Smooth muscle cell (in vitro differentiated cells): Measurements from ENCODE around the gene ZNF296. TPM values are rescaled to one million over a fixed set of nuclear protein-coding genes. Genes with fewer than 3 reads are reported as not detected.
A peak's percentile ranks its signal among the peaks of the same experiment; 100 is the strongest.

Experiments
- DNase-seq: peaks from one replicate; lab custom pipeline; 2025; ENCODE audit not compliant: unreplicated experiment; lab: John Stamatoyannopoulos, UW
- H2AFZ ChIP-seq: fragments of 200-600 bp; sonication (generic); 2 replicates; pipeline ENCODE4 v1.6.0; 2016; ENCODE audit warnings: antibody characterized with exemption, low read depth, mild to moderate bottlenecking
- H3F3A ChIP-seq: fragments of 200-600 bp; sonication (generic); 2 replicates; pipeline ENCODE4 v1.6.0; 2017; ENCODE audit warnings: antibody characterized with exemption, low read depth
- H3K27ac ChIP-seq: fragments of 200-600 bp; sonication (generic); 2 replicates; pipeline ENCODE4 v1.5.1; 2016; ENCODE audit warnings: low read depth, mild to moderate bottlenecking
- H3K27me3 ChIP-seq: fragments of 200-600 bp; sonication (generic); 2 replicates; pipeline ENCODE4 v1.6.1; 2016; ENCODE audit warnings: low read depth, mild to moderate bottlenecking
- H3K36me3 ChIP-seq: fragments of 200-600 bp; sonication (generic); 2 replicates; pipeline ENCODE4 v1.5.1; 2016; ENCODE audit warnings: low read depth
- H3K4me1 ChIP-seq: fragments of 200-600 bp; sonication (generic); 2 replicates; pipeline ENCODE4 v1.5.1; 2016; ENCODE audit warnings: low read depth
- H3K4me2 ChIP-seq: fragments of 200-600 bp; sonication (generic); 2 replicates; pipeline ENCODE4 v1.6.0; 2016; ENCODE audit warnings: mild to moderate bottlenecking
- H3K4me3 ChIP-seq: fragments of 200-600 bp; sonication (generic); 2 replicates; pipeline ENCODE4 v1.5.1; 2016; ENCODE audit warnings: mild to moderate bottlenecking
- H3K79me2 ChIP-seq: fragments of 200-600 bp; sonication (generic); 2 replicates; pipeline ENCODE4 v1.6.0; 2016; ENCODE audit warnings: low read depth, mild to moderate bottlenecking
- H3K9ac ChIP-seq: fragments of 200-600 bp; sonication (generic); 2 replicates; pipeline ENCODE4 v1.6.0; 2016; ENCODE audit warnings: low read depth
- H3K9me3 ChIP-seq: fragments of 200-600 bp; sonication (generic); replicated peaks from 2 replicates; pipeline ENCODE4 v1.5.1; 2016; ENCODE audit warnings: low read depth
- H4K20me1 ChIP-seq: fragments of 200-600 bp; sonication (generic); 2 replicates; pipeline ENCODE4 v1.6.0; 2016; ENCODE audit warnings: low read depth
- WGBS: methylation state at CpG from one replicate; pipeline ENCODE4 v1.1.7; 2016; ENCODE audit warnings: low lambda C conversion rate; 5-methylcytosine and 5-hydroxymethylcytosine counted together
- polyA plus RNA-seq: library from polyadenylated mRNA; unstranded; fragments of >200 nt; fragmentation: Nextera tagmentation; extraction: Ambion mirVana; gene quantifications from 2 replicates; pipeline ENCODE4 v1.2.1, GENCODE V29; 2016
- total RNA-seq: library from RNA; depleted of rRNA; stranded (reverse); fragments of >200 nt; gene quantifications from 2 replicates; pipeline ENCODE4 v1.2.3, GENCODE V29; 2014
- TF ChIP-seq, protein P1 (sequence below): fragments of 200-600 bp; sonication (generic); IDR thresholded peaks from 2 replicates; pipeline ENCODE4 v1.5.1; 2017; ENCODE audit warnings: borderline replicate concordance, mild to moderate bottlenecking, antibody characterized with exemption; ENCODE audit not compliant: insufficient read depth, poor library complexity, severe bottlenecking

The ZNF296 gene
- total and polyA plus RNA-seq, 2 experiments from 2014 or later = 0.21 to 1.1 TPM

DNA sequence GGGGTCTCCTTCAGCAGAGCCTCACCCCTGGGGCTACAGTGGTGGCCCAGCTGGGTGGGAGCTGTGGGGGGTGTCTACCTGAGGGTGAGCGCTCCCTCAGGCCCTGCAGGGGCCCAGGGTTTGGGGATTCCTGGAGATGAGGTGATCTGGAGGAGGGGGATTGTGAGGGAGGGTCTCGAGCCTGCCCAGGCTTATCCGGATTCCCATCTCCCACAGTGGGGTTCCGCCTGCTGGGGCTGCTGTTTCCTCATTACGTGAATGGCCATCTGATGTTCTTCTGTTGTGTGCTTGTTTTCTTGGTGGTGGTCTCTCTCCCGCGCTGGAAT, 21.1 kb upstream of the ZNF296 start:
- Histone ChIP-seq H3K4me1 (peaks cover 33% of the 10 kb centered on the region), H3K4me2 (no peak overlapping the region), H3K79me2 (peaks cover 91% of the 10 kb centered on the region), H3K27me3 (no peaks in the 10 kb centered on the region), H3K9ac (no peak overlapping the region), H3K4me3 (no peak overlapping the region), H3K27ac (peak overlapping the region; percentile 83), H4K20me1 (peaks cover 87% of the 10 kb centered on the region), H2AFZ (no peak overlapping the region), H3K36me3 (no peaks in the 10 kb centered on the region), H3K9me3 (no peaks in the 10 kb centered on the region), H3F3A (no peaks in the 10 kb centered on the region)
- TF ChIP-seq, protein P1, sequence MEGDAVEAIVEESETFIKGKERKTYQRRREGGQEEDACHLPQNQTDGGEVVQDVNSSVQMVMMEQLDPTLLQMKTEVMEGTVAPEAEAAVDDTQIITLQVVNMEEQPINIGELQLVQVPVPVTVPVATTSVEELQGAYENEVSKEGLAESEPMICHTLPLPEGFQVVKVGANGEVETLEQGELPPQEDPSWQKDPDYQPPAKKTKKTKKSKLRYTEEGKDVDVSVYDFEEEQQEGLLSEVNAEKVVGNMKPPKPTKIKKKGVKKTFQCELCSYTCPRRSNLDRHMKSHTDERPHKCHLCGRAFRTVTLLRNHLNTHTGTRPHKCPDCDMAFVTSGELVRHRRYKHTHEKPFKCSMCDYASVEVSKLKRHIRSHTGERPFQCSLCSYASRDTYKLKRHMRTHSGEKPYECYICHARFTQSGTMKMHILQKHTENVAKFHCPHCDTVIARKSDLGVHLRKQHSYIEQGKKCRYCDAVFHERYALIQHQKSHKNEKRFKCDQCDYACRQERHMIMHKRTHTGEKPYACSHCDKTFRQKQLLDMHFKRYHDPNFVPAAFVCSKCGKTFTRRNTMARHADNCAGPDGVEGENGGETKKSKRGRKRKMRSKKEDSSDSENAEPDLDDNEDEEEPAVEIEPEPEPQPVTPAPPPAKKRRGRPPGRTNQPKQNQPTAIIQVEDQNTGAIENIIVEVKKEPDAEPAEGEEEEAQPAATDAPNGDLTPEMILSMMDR = no peak
- DNase-seq = no peak
- WGBS = 87% methylated on average over 7 of the region's 7 CpGs

DNA sequence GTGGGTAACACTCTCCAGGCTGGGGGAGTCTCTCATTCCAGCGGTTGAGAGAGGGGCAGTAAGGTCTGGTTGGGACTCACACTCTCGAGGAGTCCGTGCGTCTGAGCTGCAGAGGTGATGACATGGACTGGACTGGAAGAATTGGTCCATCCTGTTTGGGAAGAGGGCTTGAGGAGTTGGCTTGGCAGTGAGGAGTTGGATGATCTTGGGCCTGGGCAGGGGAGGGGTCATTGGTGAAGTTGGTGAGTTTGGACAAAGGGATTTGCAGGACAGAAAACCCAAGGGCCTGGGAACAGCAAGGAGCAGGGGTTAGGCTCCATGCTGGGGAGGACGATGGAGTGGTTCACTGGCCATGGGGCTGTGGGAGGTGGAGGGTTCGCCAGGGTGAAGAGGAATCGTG, 20.4 kb upstream of the ZNF296 start:
- Histone ChIP-seq H4K20me1 (peaks cover 80% of the 10 kb centered on the region), H2AFZ (no peak overlapping the region), H3K9ac (no peak overlapping the region), H3K27me3 (no peaks in the 10 kb centered on the region), H3K9me3 (no peaks in the 10 kb centered on the region), H3K4me3 (no peak overlapping the region), H3K4me1 (peaks cover 33% of the 10 kb centered on the region), H3K79me2 (peaks cover 84% of the 10 kb centered on the region), H3K36me3 (no peaks in the 10 kb centered on the region), H3K27ac (no peak overlapping the region), H3K4me2 (no peak overlapping the region), H3F3A (no peaks in the 10 kb centered on the region)
- no peak for DNase-seq
- TF ChIP-seq, protein P1 = no peak
- WGBS = 95% methylated on average over 7 of the region's 7 CpGs

DNA sequence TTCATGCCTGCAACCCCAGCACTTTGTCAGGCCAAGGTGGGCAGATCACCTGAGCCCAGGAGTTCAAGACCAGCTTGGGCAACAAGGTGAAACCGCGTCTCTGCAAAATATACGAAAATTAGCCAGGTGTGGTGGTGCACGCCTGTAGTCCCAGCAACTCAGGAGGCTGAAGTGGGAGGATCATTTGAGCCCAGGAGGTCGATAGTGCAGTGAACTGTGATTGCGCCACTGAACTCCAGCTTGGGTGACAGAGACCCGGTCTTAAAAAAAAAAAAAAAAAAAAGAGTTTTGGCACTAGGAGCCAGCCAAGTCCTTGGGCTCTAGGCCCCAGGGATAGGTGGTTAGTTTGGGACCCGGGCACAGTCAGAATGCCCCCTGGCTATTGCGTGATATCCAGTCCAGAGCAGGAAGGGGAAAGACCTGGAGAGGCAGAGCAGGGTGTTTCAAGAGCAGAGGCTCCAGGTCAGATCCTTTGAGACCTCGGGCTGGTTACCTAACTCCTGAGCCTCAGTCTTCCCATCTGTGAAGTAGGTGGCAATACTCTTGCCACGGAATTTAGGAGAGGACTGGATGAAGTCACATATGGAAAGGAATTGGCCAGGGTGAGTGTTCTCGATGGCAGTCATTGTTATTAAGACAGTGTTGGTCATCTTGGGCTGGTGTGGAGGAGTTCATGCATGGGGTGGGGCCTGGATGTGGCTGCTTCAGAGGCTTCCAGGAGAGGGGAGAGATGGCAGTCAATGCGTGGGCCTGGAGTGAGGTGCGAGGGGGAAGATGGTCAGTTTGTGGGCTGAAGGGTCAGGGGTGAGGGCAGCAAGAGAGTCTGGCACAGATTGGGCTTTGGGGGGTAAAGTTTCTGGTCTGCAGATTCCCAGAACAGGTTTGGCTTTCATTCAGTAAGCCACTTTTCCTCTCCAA, 19.5 kb upstream of the ZNF296 start:
- no peak overlapping the region for H3K4me3 ChIP-seq
- no peaks in the 10 kb centered on the region for H3K9me3 ChIP-seq
- no peak overlapping the region for H2AFZ ChIP-seq
- peaks cover 70% of the 10 kb centered on the region for H4K20me1 ChIP-seq
- DNase-seq = no peak
- peaks cover 5% of the 10 kb centered on the region for H3F3A ChIP-seq
- no peak overlapping the region for H3K4me2 ChIP-seq
- peaks cover 37% of the 10 kb centered on the region for H3K4me1 ChIP-seq
- no peaks in the 10 kb centered on the region for H3K27me3 ChIP-seq
- TF ChIP-seq, protein P1 = no peak
- no peak overlapping the region for H3K9ac ChIP-seq
- H3K79me2 ChIP-seq = peaks cover 75% of the 10 kb centered on the region
- no peaks in the 10 kb centered on the region for H3K36me3 ChIP-seq
- H3K27ac ChIP-seq = no peak overlapping the region
- WGBS = 96% methylated on average over 14 of the region's 14 CpGs

DNA sequence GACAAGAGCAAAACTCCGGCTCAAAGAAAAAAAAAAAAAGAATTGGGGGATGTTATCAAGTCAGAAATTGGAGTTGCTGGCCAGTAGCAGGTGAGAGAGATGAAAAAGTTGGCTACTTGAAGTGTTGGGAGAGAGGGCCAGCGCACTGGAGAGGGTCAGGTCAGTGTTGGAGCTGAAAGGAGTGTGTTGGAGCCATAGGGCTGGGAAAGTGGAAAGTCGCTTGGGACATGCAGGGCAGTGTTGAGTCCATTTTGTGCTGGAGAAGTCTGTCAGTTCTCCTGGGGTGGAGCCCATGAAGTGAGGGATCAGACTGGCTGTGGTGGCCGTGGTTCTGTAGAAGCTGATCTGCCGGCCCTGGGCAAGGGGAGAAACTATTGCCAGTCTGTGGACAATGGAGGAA, 18.4 kb upstream of the ZNF296 start:
- no peak for DNase-seq
- no peak overlapping the region for H2AFZ ChIP-seq
- no peaks in the 10 kb centered on the region for H3K27me3 ChIP-seq
- H3K9me3 ChIP-seq = no peaks in the 10 kb centered on the region
- H3F3A ChIP-seq = peaks cover 8% of the 10 kb centered on the region
- TF ChIP-seq, protein P1 = no peak
- H3K9ac ChIP-seq = no peak overlapping the region
- no peak overlapping the region for H3K27ac ChIP-seq
- H3K4me2 ChIP-seq = peak overlapping the region; percentile 93
- H3K4me3 ChIP-seq = peak overlapping the region; percentile 96
- H3K79me2 ChIP-seq = peaks cover 65% of the 10 kb centered on the region
- no peaks in the 10 kb centered on the region for H3K36me3 ChIP-seq
- peaks cover 60% of the 10 kb centered on the region for H4K20me1 ChIP-seq
- H3K4me1 ChIP-seq = peaks cover 32% of the 10 kb centered on the region
- WGBS = 94% methylated on average over 5 of the region's 5 CpGs
